ENCODE results near the gene SPHK2.

The SPHK2 gene

GRCh38 chr19:48613852-48614435, 5.4 kb upstream of the SPHK2 start:
- peaks cover 29% of the 10 kb centered on the region for H3K4me1 Mint-ChIP-seq
- H3K27me3 Mint-ChIP-seq: no peaks in the 10 kb centered on the region
- ATAC-seq (peak; percentile 15), DNase-seq (no peak)
- peak overlapping the region; percentile 45 for H3K4me3 Mint-ChIP-seq
- H3K27ac Mint-ChIP-seq: peak overlapping the region; percentile 66
- peaks cover 45% of the 10 kb centered on the region for H3K36me3 Mint-ChIP-seq (ENCODE audit: low read depth)
- no peaks in the 10 kb centered on the region for H3K9me3 Mint-ChIP-seq

- Mint-ChIP-seq H3K4me3 (peak within 1 kb of the TSS; percentile 98), H3K4me1 (peaks cover 33% of the 10 kb centered on the region), H3K9me3 (no peaks in the 10 kb centered on the region), H3K27me3 (no peaks in the 10 kb centered on the region), H3K27ac (peak within 1 kb of the TSS; percentile 70), H3K36me3 (ENCODE audit: low read depth) (peaks cover 49% of the 10 kb centered on the region)
- no peak for ATAC-seq
- DNase-seq: no peak
Observed at GRCh38 chr19:48614436-48615230, 4.7 kb upstream of the SPHK2 start, which contains the start of gene FAM83E. Gene FAM83E (minus strand): TSS chr19:48615076. CDS start chr19:48613372, 1,704 bp downstream.

DNA sequence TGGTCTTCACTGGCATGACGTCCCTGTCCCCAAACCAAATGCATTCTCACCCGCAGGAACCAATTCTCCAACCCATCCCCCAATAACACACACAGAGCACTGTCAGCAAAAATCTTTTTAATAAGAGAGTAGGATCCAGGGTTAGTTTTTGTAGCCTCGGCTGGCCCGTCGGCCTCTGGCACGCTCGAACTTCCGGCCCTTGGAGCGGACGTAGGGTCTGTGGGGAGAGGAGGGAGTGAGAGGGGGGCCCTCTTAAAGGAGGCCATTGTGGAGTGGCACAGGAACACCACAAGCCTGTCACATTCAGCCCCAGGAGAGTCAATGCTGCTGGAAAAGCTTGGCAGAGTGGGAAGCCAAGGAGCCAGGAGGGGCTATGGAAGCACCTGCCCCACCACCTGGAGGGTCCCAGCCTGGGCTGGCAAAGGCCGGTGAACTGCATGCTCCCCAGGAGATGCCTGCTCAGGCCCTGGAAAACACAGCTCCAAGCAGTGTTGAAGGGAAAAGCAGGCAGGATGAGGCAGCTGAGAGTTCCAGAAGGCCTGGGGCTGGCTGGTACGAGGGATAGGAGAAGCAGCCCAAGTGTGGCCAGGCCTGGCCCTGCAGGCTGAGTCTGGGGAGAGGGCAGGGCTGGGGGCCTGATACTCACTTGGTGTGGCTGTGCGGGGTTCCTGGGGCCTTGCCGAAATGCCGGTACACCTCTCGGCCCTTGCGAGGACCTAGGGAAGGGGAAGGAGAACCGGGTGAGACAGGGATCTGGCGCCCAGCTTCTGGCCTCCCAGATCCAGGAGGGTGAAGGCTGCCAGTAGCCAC, 3.9 kb upstream of the SPHK2 start:
- H3K4me3 Mint-ChIP-seq: peak overlapping the region; percentile 98
- DNase-seq (no peak), ATAC-seq (no peak)
- peaks cover 41% of the 10 kb centered on the region for H3K4me1 Mint-ChIP-seq
- H3K27me3 Mint-ChIP-seq: no peaks in the 10 kb centered on the region
- peak overlapping the region; percentile 70 for H3K27ac Mint-ChIP-seq
- no peaks in the 10 kb centered on the region for H3K9me3 Mint-ChIP-seq
- peaks cover 54% of the 10 kb centered on the region for H3K36me3 Mint-ChIP-seq (ENCODE audit: low read depth)

DNA sequence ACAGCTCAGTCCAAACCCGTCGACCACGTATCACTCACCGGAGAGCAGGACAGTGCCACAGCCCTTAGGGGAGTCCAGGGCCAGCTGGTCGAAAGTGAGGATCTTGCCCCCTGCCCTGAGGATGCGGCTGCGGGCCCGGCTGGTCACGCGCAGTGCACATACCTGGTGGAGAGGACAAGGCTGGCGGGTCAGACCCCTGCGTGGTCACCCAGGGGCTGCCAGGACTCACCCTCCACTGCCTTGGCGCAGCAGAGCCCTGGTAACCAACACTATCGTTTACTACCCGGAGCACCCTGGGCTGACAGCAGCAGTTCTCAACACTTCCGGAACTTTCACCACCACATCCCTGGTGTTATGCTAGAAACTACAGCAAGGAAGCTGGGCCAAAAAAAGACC, 3.3 kb upstream of the SPHK2 start:
- H3K36me3 Mint-ChIP-seq (ENCODE audit: low read depth): peaks cover 54% of the 10 kb centered on the region
- H3K4me3 Mint-ChIP-seq: peak overlapping the region; percentile 98
- H3K27me3 Mint-ChIP-seq: no peaks in the 10 kb centered on the region
- peaks cover 41% of the 10 kb centered on the region for H3K4me1 Mint-ChIP-seq
- H3K27ac Mint-ChIP-seq: peak overlapping the region; percentile 100
- ATAC-seq: no peak
- DNase-seq: no peak
- H3K9me3 Mint-ChIP-seq: no peaks in the 10 kb centered on the region

DNA sequence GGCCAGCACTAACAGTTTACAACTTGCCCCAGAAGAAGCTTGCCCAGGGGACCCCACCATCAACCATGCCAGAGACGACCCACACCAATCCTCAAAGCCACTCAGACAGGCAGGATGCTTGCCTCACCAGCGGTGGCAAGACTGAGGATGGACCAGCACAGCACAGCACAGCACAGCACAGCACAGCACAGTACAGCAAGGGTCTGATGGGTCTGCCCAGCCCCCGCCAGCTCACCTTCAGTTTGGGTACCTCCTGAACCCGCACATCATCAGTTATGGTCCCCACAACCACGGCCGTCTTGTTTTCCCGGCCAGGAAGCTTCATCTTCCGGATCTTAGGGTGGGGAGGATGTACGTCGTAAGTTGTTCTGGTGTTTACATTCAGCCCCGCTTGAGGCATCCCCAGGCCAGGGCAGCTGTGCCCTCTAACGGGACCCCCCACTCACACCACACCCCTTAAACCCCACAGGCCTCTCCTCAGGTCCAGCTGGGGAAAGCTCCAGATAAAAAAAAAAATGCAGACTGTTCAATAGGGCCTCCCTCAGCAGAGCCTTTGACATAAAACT, 2.7 kb upstream of the SPHK2 start:
- no peak for DNase-seq

DNA sequence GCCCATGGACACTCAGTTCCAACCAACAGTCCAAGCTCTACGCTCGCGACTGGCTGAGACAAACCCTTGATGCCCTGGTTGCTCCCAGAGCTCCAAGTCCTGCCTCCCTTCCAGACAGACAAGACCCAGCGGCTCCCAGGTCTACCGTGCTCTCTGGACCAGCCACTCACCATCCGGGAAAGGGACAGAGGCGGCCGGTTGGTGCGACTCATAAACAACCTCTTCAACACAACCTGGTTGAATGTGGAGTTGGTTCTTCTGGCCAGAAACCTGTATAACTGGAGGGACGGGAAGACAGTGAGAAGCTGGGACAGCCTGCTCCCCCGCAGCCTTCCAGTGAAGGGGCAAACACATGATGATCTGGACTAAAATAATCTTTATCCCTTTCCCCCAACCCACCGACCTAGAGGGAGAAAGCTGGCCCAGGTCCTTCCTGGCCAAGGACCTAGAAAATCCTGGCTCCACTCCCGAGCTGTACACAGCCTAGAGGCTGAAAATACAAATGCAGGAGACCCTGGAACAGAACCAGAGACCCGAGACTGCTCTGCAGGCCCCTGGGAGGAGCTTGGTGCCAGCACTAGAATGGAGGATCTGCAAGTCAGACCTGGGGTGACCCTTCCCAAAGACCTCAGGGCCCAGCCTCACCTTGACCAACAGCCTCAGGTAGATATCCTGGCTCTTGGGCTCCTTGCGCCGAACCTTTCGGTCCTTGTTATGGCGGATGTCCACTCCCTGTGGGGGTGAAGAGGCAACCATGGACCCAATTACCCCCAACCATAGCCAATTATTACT, 2.0 kb upstream of the SPHK2 start:
- ATAC-seq (no peak), DNase-seq (no peak)
- H3K27ac Mint-ChIP-seq: peak overlapping the region; percentile 100
- no peaks in the 10 kb centered on the region for H3K27me3 Mint-ChIP-seq
- no peaks in the 10 kb centered on the region for H3K9me3 Mint-ChIP-seq
- H3K4me1 Mint-ChIP-seq: peaks cover 49% of the 10 kb centered on the region
- H3K36me3 Mint-ChIP-seq (ENCODE audit: low read depth): peaks cover 61% of the 10 kb centered on the region
- H3K4me3 Mint-ChIP-seq: peak overlapping the region; percentile 98

More for the DNA sequence above, 2.7 kb upstream of the SPHK2 start:
- peaks cover 57% of the 10 kb centered on the region for H3K36me3 Mint-ChIP-seq (ENCODE audit: low read depth)
- ATAC-seq: no peak
- no peaks in the 10 kb centered on the region for H3K27me3 Mint-ChIP-seq
- no peaks in the 10 kb centered on the region for H3K9me3 Mint-ChIP-seq
- H3K27ac Mint-ChIP-seq: peak overlapping the region; percentile 100
- H3K4me1 Mint-ChIP-seq: peaks cover 44% of the 10 kb centered on the region
- peak overlapping the region; percentile 98 for H3K4me3 Mint-ChIP-seq

DNA sequence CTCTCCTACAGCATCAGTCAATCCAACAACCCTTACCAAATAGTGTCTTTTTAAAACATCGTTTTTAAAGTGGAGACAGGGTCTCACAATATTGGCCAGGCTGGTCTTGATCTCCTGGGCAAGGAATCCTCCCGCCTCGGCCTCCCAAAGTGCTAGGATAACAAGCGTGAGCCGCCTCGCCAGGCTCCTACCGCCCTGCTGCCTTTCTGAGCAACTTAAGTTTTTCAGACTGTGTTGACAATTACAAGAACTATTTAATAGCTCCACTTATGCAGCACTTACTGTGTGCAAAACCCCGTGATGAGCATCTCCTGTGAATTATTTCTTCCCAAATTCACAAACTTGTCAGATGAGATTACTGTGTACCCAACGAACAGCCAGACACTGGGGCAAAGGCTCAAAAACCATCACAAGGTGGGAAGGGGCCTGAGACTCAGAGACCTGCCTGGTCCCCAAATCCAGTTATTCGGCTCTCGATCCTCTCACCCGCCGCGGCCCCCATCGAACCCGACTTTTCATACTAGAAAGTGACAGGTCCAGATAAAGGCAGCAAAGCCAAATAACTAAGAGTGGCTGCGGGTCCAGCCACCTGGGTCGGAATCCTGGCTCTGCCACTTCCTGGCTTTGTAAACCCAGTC, 909 bp upstream of the SPHK2 start:
- Mint-ChIP-seq H3K27ac (peak overlapping the region; percentile 100), H3K4me3 (peak overlapping the region; percentile 98), H3K27me3 (no peaks in the 10 kb centered on the region), H3K36me3 (ENCODE audit: low read depth) (peaks cover 65% of the 10 kb centered on the region), H3K4me1 (peaks cover 55% of the 10 kb centered on the region), H3K9me3 (no peaks in the 10 kb centered on the region)
- ATAC-seq: no peak
- DNase-seq: no peak

- H3K27me3 Mint-ChIP-seq: no peaks in the 10 kb centered on the region
- H3K4me3 Mint-ChIP-seq: peak overlapping the region; percentile 98
- peaks cover 64% of the 10 kb centered on the region for H3K4me1 Mint-ChIP-seq
- ATAC-seq: no peak
- H3K36me3 Mint-ChIP-seq (ENCODE audit: low read depth): peaks cover 64% of the 10 kb centered on the region
- no peak for DNase-seq
- H3K9me3 Mint-ChIP-seq: no peaks in the 10 kb centered on the region
- peak overlapping the region; percentile 100 for H3K27ac Mint-ChIP-seq
Observed at GRCh38 chr19:48619692-48620585, 633 bp downstream of the SPHK2 start.

GRCh38 chr19:48623556-48624066, 4.3 kb downstream of the SPHK2 start:
- H3K4me1 Mint-ChIP-seq: peaks cover 56% of the 10 kb centered on the region
- H3K27me3 Mint-ChIP-seq: no peaks in the 10 kb centered on the region
- H3K4me3 Mint-ChIP-seq: peak overlapping the region; percentile 80
- DNase-seq (no peak), ATAC-seq (no peak)
- H3K36me3 Mint-ChIP-seq (ENCODE audit: low read depth): peaks cover 38% of the 10 kb centered on the region
- H3K9me3 Mint-ChIP-seq: no peaks in the 10 kb centered on the region
- peak overlapping the region; percentile 90 for H3K27ac Mint-ChIP-seq

DNA sequence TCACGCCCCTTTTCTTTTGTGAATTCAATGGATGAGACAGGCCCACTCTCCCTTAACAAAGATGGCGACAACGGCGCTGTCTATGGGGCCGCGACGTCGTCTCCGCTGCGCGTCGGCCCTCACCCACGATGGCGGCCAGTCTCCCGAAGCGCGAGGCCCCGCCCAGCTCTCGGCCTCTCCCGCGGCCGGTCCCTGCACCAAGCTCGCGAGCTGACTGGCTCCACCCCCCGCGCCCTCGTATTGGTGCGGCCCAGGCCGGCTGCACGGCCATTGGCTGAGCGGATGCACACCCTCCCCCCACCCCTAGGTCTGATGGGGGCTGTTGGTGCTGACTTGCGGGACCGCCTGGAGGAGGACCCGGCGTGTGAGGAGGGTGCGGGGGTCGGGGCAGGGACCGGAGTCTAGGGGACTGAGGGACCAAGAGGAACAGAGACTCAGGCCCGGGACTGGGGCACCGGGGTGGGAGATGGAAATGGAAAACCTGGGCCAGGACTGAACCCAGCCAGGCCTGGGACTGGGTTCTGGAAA, 4.8 kb downstream of the SPHK2 start:
- Mint-ChIP-seq H3K4me3 (peak overlapping the region; percentile 80), H3K36me3 (ENCODE audit: low read depth) (peaks cover 35% of the 10 kb centered on the region)

DNA sequence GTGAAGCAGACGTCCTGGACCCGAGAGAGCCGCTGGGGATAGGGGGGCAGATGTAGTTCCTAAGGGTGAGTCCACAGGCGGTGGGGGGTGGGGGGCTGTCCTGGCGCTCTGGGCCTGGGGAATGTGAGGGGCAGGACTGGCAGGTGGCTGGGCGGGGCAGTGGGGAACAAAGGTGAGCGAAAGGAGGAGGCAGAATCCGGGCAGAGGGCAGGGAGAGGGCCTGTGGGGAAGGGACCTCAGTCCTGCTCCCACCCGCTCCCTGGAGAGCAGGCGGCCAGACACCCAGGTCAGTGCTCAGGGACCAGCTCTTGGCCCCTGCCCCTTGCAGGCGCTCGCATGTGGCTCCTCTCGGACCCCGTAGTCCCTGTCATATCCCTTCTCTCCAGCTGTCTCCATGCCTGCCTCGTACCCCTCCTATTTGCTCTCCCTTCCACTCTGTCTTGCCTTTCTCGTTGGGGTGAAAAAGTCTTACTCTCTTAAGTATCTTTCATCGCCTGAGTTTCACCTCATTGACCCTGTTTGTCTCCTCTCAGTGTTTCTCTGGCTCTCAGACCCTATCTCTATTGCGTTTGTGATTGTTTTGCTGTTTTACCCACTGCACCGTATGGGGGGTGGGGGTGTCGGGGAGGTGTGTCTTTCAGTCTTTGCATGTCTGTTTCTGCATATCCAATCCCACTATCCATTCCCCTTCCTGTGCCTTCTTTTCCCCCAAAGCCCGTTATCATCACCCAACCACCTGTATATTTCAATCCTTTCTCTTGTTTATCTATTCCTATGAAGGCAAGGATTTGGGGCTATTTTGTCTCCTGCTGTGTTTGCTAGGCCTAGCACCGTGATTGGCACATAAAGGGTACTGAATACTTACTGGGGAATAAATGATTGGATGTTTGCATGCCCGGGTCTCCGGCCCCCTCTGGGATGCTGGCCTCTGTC, 5.8 kb downstream of the SPHK2 start:
- Mint-ChIP-seq H3K4me1 (peaks cover 46% of the 10 kb centered on the region), H3K27ac (no peak overlapping the region), H3K27me3 (no peaks in the 10 kb centered on the region), H3K36me3 (ENCODE audit: low read depth) (peaks cover 31% of the 10 kb centered on the region), H3K9me3 (no peaks in the 10 kb centered on the region), H3K4me3 (peak overlapping the region; percentile 80)
- DNase-seq (no peak), ATAC-seq (no peak)

More for the DNA sequence above, 4.8 kb downstream of the SPHK2 start:
- ATAC-seq: peak; percentile 78
- Mint-ChIP-seq H3K9me3 (no peaks in the 10 kb centered on the region), H3K27ac (peak overlapping the region; percentile 90), H3K4me1 (peaks cover 52% of the 10 kb centered on the region), H3K27me3 (no peaks in the 10 kb centered on the region)
- DNase-seq: peak; percentile 98
